Inferior parietal cortex (tissue), 1 donor: ENCODE measurements around the gene SCAMP3.
"Not testable (repeated sequence)": the region's sequence is repeated elsewhere in the genome, so short reads cannot be mapped to it uniquely, and the experiment has no call there.

Experiments
- DNase-seq: peaks from one replicate; pipeline ENCODE4 v3.0.0-alpha.2; 2016; ENCODE audit errors: extremely low spot score

Gene SCAMP3

DNA sequence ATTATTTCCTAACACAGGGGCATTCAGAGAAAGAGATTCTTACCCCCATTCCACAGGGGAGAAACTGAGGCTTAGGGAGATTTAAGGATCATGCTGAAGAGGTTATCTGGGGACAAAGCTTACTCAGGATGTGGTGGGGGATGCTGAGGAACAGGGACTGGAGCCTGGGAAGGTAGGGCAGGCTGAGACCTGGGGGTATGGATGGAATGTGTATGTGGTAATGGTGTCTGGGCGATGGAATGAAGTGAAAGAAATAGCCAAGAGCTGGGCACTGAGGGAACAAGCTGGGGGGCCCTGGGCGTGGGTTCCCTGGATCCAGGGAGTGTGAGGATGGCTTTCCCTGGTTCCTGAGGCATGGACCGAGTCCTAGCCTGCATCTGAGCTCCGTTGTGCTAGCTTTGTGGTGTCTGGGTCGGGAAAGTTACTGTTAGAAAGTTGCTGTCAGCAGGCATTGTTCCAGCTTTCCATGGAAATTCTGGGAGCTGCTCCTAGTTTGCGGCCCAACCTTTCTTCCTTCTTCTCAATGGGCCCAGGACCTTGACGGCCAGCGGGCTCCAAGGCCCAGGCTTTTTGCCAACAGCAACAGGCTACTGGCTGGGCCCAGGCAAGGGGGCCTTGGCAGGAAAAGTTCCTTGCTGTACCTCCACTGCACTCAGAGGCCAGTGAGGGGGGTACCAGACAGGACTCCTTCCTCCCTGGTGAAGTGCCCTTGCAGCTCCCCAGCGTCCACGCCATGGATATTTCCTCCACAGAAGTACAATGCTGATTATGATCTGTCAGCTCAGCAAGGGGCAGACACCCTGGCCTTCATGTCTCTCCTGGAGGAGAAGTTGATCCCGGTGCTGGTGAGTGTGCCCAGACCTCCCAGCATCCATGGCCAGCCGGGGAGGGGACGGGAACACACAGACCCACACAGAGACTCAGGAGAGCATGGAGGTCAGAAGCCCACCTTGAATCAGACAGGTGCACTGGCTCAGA is 29.9 kb downstream of the SCAMP3 start:
- DNase-seq: not testable (repeated sequence)

- DNase-seq: not testable (repeated sequence)
These were observed 30.9 kb downstream of the SCAMP3 start for GRCh38 chr1:155231302-155231701.

DNA sequence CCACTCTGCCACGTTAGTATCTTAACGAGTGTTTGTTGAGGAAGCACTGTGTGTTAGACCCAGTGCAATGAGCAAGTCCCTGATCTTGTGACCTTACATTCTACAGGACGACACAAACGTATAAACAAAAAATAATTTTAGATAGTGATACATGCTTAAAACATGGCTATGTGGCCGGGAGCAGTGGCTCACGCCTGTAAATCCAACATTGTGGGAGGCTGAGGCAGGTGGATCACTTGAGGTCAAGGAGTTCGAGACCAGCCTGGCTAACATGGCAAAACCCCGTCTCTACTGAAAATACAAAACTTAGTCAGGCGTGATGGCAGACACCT is 34.1 kb downstream of the SCAMP3 start:
- DNase-seq: no peak

DNA sequence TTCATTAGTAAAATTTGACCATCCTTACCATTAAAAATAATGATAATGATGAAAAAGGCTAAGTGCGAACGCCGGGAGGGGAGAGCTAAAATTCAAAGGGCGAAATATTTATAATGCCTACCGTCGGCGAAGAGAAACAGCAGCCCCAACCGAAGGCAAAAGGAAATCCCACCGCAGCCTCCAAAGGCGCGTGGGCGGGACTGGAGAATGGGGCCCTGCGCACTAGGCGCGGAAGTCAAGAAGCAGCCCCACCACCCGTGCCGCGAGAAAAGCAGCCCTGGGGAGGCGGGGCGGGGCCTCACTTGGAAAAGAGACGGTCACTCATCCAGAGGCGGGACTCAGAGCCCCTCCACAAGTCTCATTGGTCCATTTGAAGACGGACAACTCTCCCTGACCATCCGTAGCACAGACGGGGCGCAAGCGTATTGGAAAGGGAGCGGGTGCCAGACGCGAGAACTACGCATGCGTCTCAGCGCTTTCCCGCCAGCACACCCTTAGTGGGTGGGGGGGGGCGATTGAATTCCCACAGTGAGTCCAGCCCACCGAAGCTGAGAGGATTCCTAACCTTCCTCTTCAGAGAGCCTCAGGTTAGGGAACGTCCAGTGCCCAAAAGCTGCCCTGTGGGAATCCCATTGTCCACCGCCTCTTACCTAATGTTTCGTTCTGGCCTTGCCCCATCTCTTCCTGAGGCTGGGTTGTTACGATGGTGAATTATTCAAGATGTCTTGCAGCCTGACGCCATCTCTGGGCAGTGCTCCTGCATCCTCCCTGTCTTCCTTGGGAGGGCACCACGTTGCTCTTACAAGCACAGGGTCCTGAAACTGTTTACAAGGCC is 34.7 kb downstream of the SCAMP3 start:
- peak; percentile 99 for DNase-seq

DNA sequence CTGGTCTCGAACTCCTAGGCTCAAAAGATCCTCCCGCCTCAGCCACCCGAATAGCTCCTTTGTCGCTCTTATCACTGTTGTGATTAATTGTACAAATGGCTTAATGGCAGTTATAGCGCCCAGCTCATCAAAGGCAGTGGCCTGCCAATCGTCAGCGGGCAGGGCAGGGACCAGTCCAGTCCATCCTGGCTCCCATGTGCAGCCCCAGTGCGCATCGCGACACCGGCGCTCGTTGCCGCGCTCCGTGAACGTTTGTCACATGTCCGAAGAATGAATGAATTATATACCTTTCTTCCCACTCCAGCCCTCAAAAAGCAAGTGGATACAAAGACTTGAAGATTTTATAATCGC is 35.3 kb downstream of the SCAMP3 start:
- DNase-seq: peak; percentile 58

DNA sequence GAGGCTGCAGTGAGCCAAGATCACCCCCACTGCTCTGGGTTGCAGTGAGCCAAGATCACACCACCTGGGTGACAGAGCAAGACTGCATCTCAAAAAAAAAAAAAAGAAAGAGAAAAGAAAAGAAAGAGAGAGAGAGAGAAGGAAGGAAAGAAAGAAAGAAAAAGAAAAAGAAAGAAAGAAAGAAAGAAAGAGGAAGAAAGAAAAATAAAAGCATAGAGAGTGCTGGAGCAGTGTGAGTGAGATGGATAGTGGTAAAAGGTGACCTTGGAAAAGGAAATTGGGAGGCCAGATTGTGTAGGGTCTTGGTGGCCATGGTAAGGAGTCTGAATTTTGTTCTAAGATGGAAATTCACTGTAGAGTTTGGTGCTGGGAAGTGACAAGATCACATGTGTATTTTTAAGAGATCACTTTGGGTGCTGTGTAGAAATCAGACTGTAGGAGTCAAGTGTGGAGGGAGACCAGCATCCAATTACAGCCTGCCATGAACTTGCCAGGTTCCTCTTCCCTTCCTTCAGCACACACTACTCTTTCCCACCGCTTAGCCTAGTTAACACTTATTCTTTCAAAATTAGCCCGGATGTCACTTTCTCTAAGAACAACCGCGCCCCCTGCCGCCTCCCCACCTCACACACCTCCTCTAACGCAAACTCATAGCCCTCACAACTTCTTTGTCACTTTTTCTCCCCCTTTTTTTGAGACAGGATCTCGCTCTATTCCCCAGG is 35.8 kb downstream of the SCAMP3 start:
- peak; percentile 66 for DNase-seq

DNA sequence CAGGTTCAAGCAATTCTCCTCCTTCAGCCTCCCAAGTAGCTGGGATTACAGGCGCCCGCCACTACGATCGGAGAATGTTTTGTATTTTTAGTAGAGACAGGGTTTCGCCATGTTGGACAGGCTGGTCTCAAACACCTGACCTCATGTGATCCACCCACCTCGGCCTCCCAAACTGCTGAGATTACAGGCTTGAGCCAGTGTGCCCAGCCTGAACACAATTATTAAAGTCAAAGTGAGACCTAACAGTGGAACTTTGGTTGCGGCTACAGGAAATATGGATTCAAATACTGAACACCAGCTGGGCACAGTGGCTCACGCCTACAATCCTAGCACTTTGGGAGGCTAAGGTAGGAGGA is 36.8 kb downstream of the SCAMP3 start:
- DNase-seq: not testable (repeated sequence)

- no peak for DNase-seq
These were observed 39.1 kb downstream of the SCAMP3 start for GRCh38 chr1:155223047-155223446.

GRCh38 chr1:155220211-155220965 is 41.8 kb downstream of the SCAMP3 start:
- not testable (repeated sequence) for DNase-seq

- DNase-seq: peak; percentile 84
These were observed 42.5 kb downstream of the SCAMP3 start for GRCh38 chr1:155219592-155220031.

GRCh38 chr1:155218854-155219591 is 43.1 kb downstream of the SCAMP3 start:
- peak; percentile 98 for DNase-seq

- DNase-seq: not testable (repeated sequence)
These were observed 47.5 kb downstream of the SCAMP3 start for GRCh38 chr1:155214702-155215101.

GRCh38 chr1:155212051-155212440 is 50.1 kb downstream of the SCAMP3 start:
- DNase-seq: not testable (repeated sequence)

DNA sequence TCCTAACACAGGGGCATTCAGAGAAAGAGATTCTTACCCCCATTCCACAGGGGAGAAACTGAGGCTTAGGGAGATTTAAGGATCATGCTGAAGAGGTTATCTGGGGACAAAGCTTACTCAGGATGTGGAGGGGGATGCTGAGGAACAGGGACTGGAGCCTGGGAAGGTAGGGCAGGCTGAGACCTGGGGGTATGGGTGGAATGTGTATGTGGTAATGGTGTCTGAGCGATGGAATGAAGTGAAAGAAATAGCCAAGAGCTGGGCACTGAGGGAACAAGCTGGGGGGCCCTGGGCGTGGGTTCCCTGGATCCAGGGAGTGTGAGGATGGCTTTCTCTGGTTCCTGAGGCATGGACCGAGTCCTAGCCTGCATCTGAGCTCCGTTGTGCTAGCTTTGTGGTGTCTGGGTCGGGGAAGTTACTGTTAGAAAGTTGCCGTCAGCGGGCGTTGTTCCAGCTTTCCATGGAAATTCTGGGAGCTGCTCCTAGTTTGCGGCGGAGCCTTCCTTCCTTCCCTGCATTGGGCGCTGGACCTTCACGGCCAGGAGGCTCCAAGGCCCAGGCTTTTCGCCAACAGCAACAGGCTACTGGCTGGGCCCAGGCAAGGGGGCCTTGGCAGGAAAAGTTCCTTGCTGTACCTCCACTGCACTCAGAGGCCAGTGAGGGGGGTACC is 50.6 kb downstream of the SCAMP3 start:
- DNase-seq: not testable (repeated sequence)

GRCh38 chr1:155210314-155211104 is 51.7 kb downstream of the SCAMP3 start:
- DNase-seq: no peak

DNA sequence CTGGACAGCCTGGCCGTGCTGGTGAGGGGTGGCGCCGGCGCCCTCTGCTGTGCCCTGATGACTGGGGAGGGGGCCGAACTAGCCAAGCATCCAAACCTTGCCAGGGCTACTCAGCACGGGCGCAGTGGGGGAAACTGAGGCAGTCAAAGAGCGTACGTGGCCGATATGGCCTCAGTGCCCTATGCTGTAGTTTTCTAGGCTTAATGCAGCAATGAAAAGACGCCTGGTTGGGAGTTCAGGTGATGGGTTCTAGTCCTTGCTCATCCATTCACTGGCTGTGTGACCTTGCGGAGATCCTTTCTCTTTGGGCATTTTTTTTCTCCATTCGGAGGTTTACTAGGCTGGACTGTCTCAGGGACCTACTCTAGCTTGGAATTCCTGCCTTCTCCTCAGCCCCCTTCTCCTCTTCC is 52.8 kb downstream of the SCAMP3 start:
- no peak for DNase-seq

GRCh38 chr1:155208541-155209311 is 53.4 kb downstream of the SCAMP3 start, which contains the start of gene MTX1:
Gene MTX1 (plus strand): TSS chr1:155208695. CDS start chr1:155208805, 110 bp downstream.
- peak; percentile 81 for DNase-seq

- DNase-seq: no peak
These were observed 54.2 kb downstream of the SCAMP3 start, which contains the start of gene THBS3 for GRCh38 chr1:155207806-155208540. Gene THBS3 (minus strand): TSS chr1:155207897. CDS start chr1:155207876, 21 bp downstream.
